HG03159 (cell line): ENCODE measurements around the gene OVCH2.
"Not testable (repeated sequence)": the region's sequence is repeated elsewhere in the genome, so short reads cannot be mapped to it uniquely, and the experiment has no call there.

Experiments used
- ATAC-seq: cut with Tn5 transposase; IDR thresholded peaks from one replicate; pipeline ENCODE4 v1.9.1; 2021; ENCODE audit warnings: mild to moderate bottlenecking, moderate library complexity; ENCODE audit not compliant: unreplicated experiment

Gene OVCH2

DNA sequence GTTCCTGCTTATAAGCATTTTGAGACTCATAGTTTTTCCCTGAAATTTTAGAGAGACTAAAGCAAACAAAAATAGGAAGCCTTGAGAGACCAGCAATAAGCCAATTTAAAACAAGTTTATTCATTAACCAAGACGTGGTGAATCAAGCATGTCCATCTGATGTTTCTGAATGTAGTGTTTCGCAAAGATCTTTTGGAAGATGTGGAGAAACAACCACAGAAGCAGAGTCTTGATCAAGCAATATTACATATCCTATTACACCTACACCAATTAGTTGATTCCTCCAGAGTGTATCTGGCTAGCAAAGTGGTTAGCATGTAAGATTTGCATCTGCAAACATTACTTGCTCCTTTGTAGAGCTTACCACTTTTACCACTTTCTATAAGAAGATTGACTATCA lies at the start of gene OVCH2:
OVCH2 (minus strand) TSS at position 101 of the 400 bp plus-strand sequence; CDS start at position 18, 83 bp downstream.
- no peak for ATAC-seq

DNA sequence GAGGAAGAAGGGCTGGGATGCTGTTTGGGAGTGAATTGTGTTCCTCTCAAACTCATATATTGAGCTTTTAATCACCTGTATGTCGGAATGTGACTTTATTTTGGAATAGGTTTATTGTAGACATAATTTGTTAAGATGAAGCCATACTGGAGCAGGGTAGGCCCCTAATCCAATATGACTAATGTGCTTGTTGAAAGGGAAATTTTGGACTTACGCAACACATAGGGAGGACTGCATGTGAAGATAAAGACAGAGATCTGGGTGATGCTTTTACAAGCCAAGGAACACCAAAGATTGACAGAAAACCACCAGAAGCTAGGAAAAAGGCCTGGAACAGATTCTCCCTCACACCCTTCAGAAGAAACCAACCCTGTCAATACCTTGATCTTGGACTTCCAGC lies 43.2 kb upstream of the OVCH2 start:
- ATAC-seq: no peak

- ATAC-seq: not testable (repeated sequence)
These were observed 28.5 kb upstream of the OVCH2 start for GRCh38 chr11:7734767-7735166.

GRCh38 chr11:7714786-7715185 lies 8.5 kb upstream of the OVCH2 start:
- no peak for ATAC-seq

GRCh38 chr11:7703740-7704139 lies 2.5 kb downstream of the OVCH2 start:
- ATAC-seq: no peak

DNA sequence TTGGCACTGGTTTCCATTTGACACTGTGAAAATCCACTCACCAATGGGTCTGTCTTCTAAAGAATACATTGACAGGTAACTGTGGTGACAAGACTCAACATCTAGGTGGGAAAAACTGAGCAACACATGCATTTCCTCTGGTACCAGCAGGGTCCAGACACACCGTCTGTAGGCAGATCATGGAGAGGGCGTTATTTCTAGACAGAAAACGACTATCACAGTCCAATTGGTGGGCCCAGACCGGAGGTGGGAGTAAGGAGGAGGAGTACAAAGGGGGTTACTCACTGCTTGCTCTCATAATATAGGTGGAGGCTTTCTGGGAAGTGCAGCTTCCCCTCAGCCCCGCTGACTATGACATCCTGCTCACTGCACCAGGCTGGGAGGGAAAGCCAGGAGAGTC lies 9.9 kb downstream of the OVCH2 start:
- no peak for ATAC-seq

GRCh38 chr11:7694235-7694634 lies 12.0 kb downstream of the OVCH2 start:
- no peak for ATAC-seq

DNA sequence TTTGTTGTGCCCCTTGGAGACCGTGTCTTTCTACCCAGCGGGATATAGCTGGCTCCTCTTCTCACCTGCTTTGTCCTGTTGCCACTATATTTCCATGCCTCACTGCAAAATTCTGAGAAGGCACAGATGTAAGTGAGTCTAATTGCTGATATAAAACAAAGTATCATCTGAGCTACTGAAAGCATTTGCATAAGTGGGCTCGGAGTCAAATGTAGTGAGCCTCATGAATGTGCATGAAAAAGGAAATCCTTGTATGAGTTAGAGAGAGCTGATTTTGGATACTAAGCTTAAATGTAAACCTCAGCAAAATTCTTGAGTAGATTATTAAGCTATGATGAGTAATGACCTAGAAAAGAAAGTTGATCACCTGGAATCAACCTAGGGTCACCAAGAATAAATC lies 13.9 kb downstream of the OVCH2 start:
- no peak for ATAC-seq

GRCh38 chr11:7691759-7692350 lies 14.4 kb downstream of the OVCH2 start:
- ATAC-seq: no peak

DNA sequence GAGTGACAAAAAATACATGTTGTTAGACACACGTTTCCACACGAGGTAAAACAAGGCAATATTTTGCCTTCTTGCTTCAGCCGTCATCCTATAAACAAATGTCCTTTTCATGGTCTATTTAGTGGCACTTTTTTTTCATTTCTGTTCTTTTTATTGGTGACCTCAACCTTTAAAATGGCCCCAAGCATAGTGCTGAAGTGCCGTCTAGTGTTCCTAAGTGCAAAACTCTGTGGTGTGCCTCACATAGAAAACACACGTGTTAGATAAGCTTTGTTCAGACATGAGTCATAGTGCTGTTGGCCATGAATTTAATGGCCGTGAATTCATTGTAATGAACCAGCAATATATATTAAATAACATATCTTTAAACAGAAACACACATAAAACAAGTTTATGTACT lies 15.6 kb downstream of the OVCH2 start:
- ATAC-seq: peak; percentile 53

- no peak for ATAC-seq
These were observed 17.0 kb downstream of the OVCH2 start for GRCh38 chr11:7689239-7689638.

DNA sequence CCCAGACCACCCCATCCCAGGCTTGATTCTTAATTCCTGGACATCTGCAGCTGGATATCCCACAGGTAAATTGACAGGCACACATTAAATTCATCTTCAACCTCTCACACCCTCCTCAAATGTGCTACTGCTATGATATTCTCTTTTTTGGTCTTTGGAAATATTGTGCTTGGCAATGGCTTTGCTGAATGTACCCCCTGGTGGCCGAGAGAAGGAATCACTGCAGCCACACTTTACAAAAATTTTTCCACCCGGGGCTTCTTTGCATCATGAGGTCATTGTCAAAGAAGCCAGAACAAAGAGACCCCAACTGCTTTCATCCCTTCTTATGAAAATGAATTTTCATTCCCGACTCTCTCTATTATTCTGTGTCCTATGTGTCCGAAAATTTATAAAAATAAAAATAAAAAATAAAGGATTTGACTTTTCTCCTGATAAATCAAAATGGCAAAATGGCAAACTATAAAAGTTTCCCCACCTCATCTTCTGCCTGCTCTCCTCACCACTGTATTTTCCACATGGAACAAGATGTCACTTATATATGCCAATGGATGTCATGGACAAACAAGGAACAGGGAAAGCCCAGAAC lies 17.9 kb downstream of the OVCH2 start:
- ATAC-seq: peak; percentile 83

DNA sequence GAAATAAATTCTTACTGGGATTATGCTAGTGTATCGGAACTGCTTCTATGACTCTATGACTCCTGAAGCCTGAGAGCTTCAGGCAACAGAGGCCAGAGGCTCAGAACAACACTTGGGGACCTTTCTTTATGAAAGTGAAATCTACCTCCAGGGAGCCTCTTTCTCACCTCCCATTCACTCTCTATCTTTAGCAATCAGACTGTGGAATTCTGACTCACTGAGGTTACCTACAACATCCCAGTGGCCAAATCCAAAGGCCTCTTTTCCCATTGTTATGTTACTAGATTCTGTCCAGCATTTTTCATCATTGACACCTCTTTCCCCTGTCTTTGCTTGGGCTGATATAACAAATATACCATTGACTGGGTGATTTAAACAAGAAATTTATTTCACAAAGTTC lies 18.9 kb downstream of the OVCH2 start:
- ATAC-seq: no peak

GRCh38 chr11:7686761-7687160 lies 19.5 kb downstream of the OVCH2 start:
- ATAC-seq: no peak

- ATAC-seq: no peak
These were observed 22.7 kb downstream of the OVCH2 start for GRCh38 chr11:7683571-7683970.

DNA sequence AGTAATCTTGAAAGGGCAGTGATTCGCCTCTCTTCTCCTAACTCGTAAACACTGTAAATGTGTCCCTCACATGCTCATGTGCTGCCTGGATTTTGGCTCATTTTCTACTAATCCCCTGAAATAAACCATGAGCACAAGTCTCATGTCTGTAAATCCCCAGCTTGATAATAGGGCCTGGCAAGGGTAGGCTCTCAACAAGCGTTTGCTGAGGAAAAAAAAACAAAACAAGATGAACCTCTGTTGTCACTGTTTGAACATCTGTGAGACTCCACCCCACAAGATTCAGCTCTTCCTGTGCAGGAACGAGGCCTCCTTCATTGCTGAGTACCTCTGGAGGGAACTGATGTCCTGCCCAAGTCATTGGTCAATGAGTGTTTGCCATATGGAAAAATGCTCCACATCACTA lies 28.5 kb downstream of the OVCH2 start:
- ATAC-seq: no peak

GRCh38 chr11:7677071-7677470 lies 29.2 kb downstream of the OVCH2 start:
- no peak for ATAC-seq

DNA sequence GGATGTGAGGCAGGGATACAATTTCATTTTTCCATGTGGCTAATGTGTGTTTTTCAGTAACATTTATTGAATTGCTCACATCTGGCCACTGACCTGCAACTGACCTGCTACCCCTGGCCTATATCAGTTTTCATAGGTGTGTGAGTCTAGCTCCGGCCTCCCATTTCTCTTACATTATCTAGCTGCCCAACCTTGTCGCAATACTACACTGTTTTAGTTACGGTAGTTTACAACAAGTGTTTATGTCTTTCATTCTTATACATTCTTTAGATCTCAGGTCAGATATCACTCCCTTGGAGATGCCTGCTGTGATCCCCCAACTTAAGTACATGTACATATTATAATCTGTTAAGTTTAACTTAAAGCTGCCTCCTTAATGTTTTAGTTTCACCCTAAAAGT lies 30.6 kb downstream of the OVCH2 start:
- ATAC-seq: no peak

DNA sequence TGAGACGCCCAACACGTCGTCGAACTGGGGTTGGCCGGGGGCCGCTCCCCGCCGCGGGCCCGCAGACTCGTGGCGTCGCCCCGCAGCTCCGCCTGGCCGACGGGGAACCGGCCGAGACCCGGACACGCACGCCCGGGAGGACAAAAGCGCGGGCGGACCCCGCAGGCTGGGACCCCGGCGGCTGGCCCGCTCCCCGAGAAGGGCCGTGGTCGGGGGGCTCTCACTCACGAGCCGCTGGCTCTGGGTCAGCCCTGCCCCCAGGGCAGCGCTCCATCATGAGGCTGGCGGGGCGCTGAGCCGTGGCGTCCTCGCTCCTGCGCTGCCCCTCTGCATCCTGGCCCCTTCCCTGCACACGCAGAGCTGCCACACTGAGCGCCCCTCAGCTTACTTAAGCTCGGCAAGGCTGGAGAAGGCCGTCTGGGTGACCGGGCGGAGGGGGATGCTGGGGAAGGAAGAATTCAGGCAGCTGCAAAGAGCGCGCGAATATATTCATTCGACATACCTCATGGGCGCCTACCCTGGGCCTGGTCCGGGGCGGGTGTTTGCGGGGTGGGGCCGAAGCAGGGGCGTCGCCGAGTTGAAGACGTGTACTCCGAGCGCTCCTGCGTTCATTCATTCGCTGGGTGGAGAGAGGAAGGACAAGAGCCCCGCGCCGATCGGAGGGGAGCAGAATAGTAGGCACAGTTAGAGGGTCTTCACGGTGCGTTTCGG lies 32.4 kb downstream of the OVCH2 start:
- ATAC-seq: no peak

GRCh38 chr11:7672960-7673723 lies 33.1 kb downstream of the OVCH2 start, which contains the start of gene CYB5R2:
TSS of gene CYB5R2 (minus strand) at chr11:7673500. CDS start at chr11:7672825, 675 bp downstream.
- ATAC-seq: no peak

- no peak for ATAC-seq
These were observed 33.9 kb downstream of the OVCH2 start for GRCh38 chr11:7672276-7672959.
